KBM-7 (cell line): ENCODE measurements around the gene APOBEC2.

Experiments
- DNase-seq: peaks from one replicate; pipeline ENCODE4 v3.0.0-alpha.2; 2015
- in situ Hi-C: fragments of 300-500 bp; cut with MboI; formaldehyde crosslinking; loops from 2 replicates; pipeline ENCODE4 v1.14.3; 2020; ENCODE audit warnings: low sequenced_read_pairs, low pct_unique_long_range_greater_than_20kb, mixed read lengths

The APOBEC2 gene

DNA sequence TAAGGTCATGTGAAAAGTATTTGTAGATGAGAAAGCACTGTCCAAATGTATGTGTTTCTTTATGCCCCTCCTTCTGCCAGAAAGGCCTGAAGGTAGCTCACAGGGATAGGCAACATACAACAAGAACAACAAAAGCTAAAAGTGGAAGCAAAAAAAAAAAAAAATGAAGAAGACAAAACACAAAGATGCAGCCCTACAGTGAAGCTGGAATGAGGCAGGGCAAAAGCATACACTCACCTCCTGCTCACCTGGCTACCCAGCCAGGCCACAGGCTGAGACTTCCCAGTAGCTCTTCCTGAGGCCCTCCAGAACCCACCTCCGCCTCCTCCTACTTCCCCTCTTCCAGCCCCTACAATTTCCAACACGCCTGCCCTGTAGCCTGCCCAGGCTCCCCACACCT is 16.4 kb upstream of the APOBEC2 start:
- in situ Hi-C loops: no loop called here
- DNase-seq: no peak

DNA sequence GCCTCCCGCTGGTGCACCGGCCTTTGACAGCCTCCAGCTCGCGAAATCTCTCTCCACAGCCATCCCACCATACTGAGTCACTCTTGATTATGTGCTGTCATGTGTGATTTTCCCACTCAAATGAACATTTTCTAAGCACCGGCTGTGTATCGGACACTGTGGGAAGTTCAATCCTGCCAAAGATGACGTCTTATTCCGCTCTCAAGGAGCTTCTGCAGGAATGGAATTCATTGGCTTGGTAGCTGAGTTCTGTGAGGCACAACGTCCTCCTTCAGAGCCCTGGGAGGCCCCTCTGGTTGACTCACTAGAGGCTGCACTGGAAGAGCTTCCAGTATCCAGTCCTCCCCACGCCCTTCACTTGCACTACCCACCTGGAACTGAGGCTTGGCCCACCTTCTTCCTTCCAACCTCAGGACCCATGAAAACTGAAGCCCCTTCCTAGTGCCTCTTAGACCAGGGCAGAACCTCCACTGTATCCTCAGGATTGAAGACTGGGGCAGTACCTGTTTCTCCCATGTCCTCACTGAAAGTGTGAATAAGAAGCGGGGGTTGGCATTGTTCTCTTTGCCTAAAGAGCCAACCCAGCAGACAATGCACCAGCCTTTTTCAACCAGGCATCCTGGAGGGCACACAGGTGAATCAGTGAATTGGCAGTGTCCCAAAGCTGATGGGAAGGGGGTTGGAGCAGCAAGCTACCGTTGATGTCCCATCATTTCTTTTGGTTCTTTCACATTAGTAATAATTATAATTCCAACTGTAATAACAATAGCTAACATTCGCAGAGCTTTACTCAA is 15.7 kb upstream of the APOBEC2 start:
- no peak for DNase-seq
- in situ Hi-C loops: no loop called here

GRCh38 chr6:41038205-41038604 is 14.8 kb upstream of the APOBEC2 start:
- in situ Hi-C loops: no loop called here

DNA sequence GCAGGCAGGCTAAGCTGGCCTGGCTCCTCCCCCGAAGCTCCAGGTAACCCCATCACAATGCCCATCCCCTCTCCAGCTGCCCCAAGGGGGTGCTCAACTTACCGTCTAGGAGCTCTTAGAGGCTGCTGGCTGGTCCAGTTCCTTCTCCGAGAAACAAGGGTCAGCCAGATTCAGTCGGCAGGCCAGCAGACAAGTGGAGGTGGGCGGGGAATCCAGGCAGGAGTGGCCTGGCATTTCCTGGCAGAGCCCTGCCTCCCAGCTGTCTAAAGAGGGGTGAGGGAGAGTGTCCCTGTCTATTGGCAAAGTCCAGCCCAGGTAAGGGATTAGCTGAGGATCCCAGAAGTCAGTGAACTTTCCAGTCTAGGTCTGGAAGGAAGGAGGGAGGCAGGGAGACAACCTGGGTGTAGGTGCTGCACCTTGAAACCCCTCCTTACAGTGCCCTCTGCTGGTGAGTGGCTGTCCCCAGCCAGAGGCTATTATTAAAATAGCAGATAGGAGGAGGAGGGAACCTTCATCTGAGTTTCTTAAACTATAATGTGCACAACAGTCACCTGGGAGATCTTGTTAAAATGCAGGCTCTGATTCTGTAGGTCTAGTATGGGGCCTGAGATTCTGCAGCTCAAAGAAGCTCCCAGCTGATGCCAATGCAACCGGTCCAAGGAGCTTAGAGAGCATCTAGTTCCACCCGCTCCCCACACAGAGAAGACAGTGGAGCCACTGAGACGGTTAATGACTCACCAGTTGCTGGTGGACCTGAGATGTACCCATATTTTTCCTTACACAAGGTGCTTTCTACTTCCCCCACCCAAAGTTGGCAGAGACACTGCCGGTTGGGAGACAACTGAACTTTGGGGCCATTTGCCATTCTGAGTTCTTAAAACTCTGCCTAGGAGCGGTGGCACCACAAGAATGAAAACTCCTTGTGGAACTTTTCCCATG is 13.7 kb upstream of the APOBEC2 start, which contains the start of gene UNC5CL:
Gene UNC5CL (minus strand): TSS at position 162 of the 939 bp plus-strand sequence. CDS start 4,147 bp downstream, outside the sequence.
- peak; percentile 53 for DNase-seq
- in situ Hi-C loops: no loop called here

More at GRCh38 chr6:41038205-41038604, 14.8 kb upstream of the APOBEC2 start:
- DNase-seq: no peak

- no peak for DNase-seq
These were observed 12.7 kb upstream of the APOBEC2 start for GRCh38 chr6:41040101-41040939.

GRCh38 chr6:41040940-41041536 is 12.0 kb upstream of the APOBEC2 start:
- in situ Hi-C loops: no loop called here
- no peak for DNase-seq

More at GRCh38 chr6:41040101-41040939, 12.7 kb upstream of the APOBEC2 start:
- in situ Hi-C loops: no loop called here

GRCh38 chr6:41042226-41043055 is 10.6 kb upstream of the APOBEC2 start, which contains the start of gene TSPO2:
TSS of gene TSPO2 (plus strand) at chr6:41042467. CDS start at chr6:41042986, 519 bp downstream.
- in situ Hi-C loops: no loop called here

GRCh38 chr6:41043151-41043550 is 9.9 kb upstream of the APOBEC2 start:
- no peak for DNase-seq
- in situ Hi-C loops: no loop called here

More at GRCh38 chr6:41042226-41043055, 10.6 kb upstream of the APOBEC2 start, which contains the start of gene TSPO2:
- no peak for DNase-seq

DNA sequence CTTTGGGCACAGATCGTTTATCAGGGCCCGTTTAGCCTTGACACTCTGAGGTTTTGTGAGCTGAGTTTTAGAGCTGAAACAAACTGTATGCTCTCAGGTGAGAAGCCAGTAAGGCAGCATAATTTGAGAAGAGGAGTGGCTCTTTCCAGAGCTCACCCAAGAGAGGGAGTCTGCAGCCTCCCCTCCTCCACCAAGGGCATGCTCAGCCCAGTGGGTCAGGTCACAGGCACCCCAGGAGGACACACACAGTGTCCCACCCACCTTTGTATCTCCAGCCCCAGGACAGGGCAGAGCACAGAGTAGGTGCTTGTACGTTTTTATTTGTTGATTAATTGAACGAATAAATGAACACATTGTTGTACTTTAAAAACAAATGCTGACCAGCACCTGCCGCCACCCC is 7.3 kb upstream of the APOBEC2 start:
- in situ Hi-C loops: no loop called here
- no peak for DNase-seq

DNA sequence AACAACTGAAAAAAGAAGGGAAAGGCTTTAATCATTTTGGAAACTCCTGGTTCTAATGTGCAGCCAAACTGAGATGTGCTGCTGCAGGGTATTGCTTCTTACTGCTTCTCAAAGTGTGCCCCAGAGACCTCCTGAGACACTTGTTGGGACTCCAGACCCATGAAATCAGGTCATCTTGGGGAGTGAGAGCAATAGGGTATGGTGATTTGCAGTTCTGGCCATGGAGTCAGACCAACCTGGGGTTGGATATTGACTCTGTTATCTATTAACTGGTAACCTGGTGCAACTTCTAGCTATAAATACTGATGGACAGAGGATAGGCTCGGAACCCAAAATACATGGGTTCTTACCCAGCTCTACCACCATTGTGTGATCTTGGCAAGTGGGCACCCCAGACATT is 6.9 kb upstream of the APOBEC2 start:
- no peak for DNase-seq
- in situ Hi-C loops: no loop called here

- DNase-seq: no peak
- in situ Hi-C loops: no loop called here
These were observed 5.7 kb upstream of the APOBEC2 start for GRCh38 chr6:41047306-41047705.

- in situ Hi-C loops: no loop called here
- no peak for DNase-seq
These were observed 5.0 kb upstream of the APOBEC2 start for GRCh38 chr6:41047745-41048732.

DNA sequence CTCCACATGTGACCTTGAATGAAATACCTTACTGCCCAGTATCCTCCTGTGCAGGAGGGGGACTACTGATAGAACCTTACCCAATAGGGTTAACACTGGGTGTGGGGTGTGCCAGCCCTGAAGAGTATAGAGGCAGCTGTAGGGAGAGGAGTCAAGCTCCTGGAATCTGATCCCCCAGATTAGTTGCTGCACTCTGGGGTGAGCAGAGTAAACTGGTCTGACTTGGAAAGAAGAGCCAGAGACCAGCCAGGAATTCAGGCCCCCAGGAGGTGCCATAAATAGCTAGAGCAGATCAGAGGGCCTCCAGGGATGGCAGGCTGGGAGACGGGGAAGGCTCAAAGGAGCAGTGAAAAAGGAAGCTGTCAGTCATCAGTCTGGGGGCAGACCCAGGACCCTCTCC is 3.5 kb upstream of the APOBEC2 start:
- DNase-seq: no peak
- in situ Hi-C loops: no loop called here

DNA sequence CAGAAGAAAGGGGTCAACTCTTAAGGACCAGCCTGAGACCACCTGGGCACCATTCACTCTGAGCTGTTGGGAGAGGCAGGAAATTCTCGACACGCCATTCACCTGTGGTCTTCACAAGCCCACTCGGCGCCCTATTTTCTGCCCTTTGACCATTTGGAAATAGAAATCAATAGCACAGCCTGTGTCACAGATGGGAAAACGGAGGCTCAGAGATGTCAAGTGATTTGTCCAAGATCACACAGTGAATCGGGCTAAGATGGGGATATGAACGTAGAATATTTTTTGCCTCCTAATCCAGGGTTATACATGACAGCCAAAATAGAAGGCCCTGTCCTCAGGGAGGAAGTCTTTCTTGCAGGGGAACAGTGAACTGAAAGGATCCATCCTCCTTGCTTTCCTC is 3.0 kb upstream of the APOBEC2 start:
- in situ Hi-C loops: no loop called here

DNA sequence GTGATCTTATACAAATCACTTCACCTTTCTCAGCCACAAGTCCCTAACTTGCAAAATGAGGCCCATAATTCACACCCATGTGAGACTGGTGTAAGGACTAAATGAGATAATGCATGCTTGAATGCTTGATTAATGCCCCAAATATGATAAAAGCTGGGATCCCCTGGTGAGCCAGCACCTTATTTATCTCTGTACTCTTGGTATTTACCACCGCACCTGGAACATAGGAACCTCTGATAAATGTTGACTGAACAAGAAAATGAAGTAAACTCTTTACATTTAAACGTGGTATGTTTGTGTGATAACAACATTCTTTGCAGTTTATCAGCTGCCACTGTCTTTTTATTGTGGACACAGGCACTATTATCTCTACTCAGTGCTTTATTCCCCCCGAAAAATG is 2.5 kb upstream of the APOBEC2 start:
- DNase-seq: no peak

More for the DNA sequence above, 3.0 kb upstream of the APOBEC2 start:
- no peak for DNase-seq

DNA sequence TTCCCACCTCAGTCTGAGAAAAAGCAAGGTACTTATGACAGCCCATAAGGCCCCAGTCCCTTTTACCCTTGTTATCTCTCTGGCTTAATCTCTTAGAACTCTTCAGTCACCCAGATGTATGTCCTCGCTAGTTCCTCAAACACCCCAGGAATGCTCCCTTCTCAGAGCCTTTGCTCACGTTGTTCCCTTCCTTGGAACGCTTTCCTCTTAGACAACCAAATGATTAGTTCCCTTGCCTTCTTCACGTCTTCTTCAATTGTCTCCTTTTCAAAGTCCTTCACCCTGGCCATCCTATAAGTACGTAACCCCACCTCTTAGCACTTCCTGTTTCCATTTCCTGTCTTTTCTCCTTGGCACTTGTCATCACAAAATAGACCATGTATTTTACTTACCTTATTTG is 1.1 kb upstream of the APOBEC2 start:
- DNase-seq: peak; percentile 71
- in situ Hi-C loops: no loop called here

More for the DNA sequence above, 2.5 kb upstream of the APOBEC2 start:
- in situ Hi-C loops: no loop called here

DNA sequence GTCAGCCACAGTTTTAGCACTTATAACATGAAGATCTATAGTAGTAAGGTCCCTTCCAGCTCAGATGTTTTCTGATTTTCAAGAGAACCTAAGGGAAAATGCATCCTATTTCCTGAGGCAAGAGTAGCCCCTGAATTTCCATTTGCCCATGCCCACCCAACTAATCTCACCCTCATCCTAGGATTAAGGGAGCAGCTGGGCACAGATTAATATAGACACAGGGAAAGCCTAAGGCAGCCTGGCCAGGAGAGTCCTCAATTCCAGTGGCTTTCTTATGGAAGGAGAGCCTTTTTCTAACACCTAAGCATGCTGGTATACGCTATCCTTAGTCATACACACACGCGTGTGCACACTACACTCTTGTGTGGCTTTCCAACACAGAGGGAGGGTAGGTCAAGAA is 1.5 kb downstream of the APOBEC2 start:
- in situ Hi-C loops: no loop called here
- DNase-seq: no peak
